PC-3 (cell line): ENCODE measurements around the gene PGAM2. TPM values are rescaled to one million over a fixed set of nuclear protein-coding genes. Genes with fewer than 3 reads are reported as not detected.

ENCODE experiments used
- ATAC-seq: fragments of 200-7000 bp; cut with Tn5 transposase; 2 replicates; pipeline ENCODE4 v1.9.1; 2020; ENCODE audit warnings: mild to moderate bottlenecking, moderate library complexity
- BruUV-seq: library from RNA; stranded (reverse); fragments of 400-500 nt; replicated peaks from 2 replicates; lab custom pipeline; 2021; lab: Mats Ljungman, UMichigan
- CTCF ChIA-PET: fragments of 300-600 bp; sonication (Branson Sonifier 250); formaldehyde crosslinking; loops from one replicate; lab custom pipeline; 2022; ENCODE audit warnings: antibody characterized with exemption; lab: Charles Lee
- POLR2A ChIA-PET: fragments of 300-600 bp; sonication (Branson Sonifier 250); formaldehyde crosslinking; loops from one replicate; lab custom pipeline; 2022; ENCODE audit warnings: antibody characterized with exemption; ENCODE audit not compliant: unreplicated experiment; lab: Charles Lee
- DNase-seq: peaks from one replicate; pipeline ENCODE4 v3.0.0-alpha.2; 2015
- H2AFZ ChIP-seq: fragments of 300-600 bp; sonication (generic); 2 replicates; pipeline ENCODE4 v1.6.0; 2016; ENCODE audit warnings: antibody characterized with exemption, low read length
- H3F3A ChIP-seq: fragments of 300-600 bp; sonication (generic); one replicate; pipeline ENCODE4 v1.6.0; 2017; ENCODE audit warnings: antibody characterized with exemption, low read length, control low read depth, mild to moderate bottlenecking; ENCODE audit not compliant: unreplicated experiment
- H3K27ac ChIP-seq: fragments of 300-600 bp; sonication (generic); 2 replicates; pipeline ENCODE4 v1.5.1; 2016; ENCODE audit warnings: mild to moderate bottlenecking, low read length
- H3K27me3 ChIP-seq: fragments of 300-600 bp; sonication (generic); 2 replicates; pipeline ENCODE4 v1.6.1; 2016; ENCODE audit warnings: low read length, mixed read lengths
- H3K36me3 ChIP-seq: fragments of 300-600 bp; sonication (generic); 2 replicates; pipeline ENCODE4 v1.6.1; 2016; ENCODE audit warnings: low read depth, mixed run types, low read length, mixed read lengths
- H3K4me1 ChIP-seq: fragments of 300-600 bp; sonication (generic); 2 replicates; pipeline ENCODE4 v1.5.1; 2016; ENCODE audit warnings: low read length; ENCODE audit not compliant: insufficient read depth
- H3K4me2 ChIP-seq: fragments of 300-600 bp; sonication (generic); 2 replicates; pipeline ENCODE4 v1.6.0; 2016; ENCODE audit warnings: low read length
- H3K4me3 ChIP-seq: fragments of 300-600 bp; sonication (generic); 2 replicates; pipeline ENCODE4 v1.5.1; 2016; ENCODE audit warnings: mild to moderate bottlenecking, low read length, mixed read lengths
- H3K79me2 ChIP-seq: fragments of 300-600 bp; sonication (generic); 2 replicates; pipeline ENCODE4 v1.6.1; 2017; ENCODE audit warnings: low read length, mixed read lengths
- H3K9ac ChIP-seq: fragments of 300-600 bp; sonication (generic); 2 replicates; pipeline ENCODE4 v1.6.0; 2016; ENCODE audit warnings: mild to moderate bottlenecking, low read length
- H3K9me2 ChIP-seq: fragments of 300-600 bp; sonication (generic); replicated peaks from 2 replicates; pipeline ENCODE4 v1.6.1; 2016; ENCODE audit warnings: mixed run types, low read length, mixed read lengths
- H3K9me3 ChIP-seq: fragments of 300-600 bp; sonication (generic); 2 replicates; pipeline ENCODE4 v1.6.1; 2016; ENCODE audit warnings: low read length, mixed read lengths
- H4K20me1 ChIP-seq: fragments of 300-600 bp; sonication (generic); 2 replicates; pipeline ENCODE4 v1.6.1; 2016; ENCODE audit warnings: low read length, mixed read lengths
- EZH2 ChIP-seq: fragments of 300-600 bp; sonication (generic); IDR thresholded peaks from one replicate; pipeline ENCODE4 v1.6.1; 2017; ENCODE audit warnings: antibody characterized with exemption, mild to moderate bottlenecking, low read length; ENCODE audit not compliant: unreplicated experiment
- EZH2phosphoT487 ChIP-seq: fragments of 300-600 bp; sonication (generic); IDR thresholded peaks from 2 replicates; pipeline ENCODE4 v1.6.1; 2018; ENCODE audit warnings: mild to moderate bottlenecking, antibody characterized with exemption, low read length, borderline replicate concordance
- intact Hi-C: fragments of 100-400 bp; cut with micrococcal nuclease; formaldehyde crosslinking; loops from 2 replicates; pipeline ENCODE4 v1.9.0; 2023
- total RNA-seq: library from RNA; depleted of rRNA; stranded (reverse); fragments of >200 nt; gene quantifications from 2 replicates; pipeline ENCODE4 v1.2.3, GENCODE V29; 2014
- TF ChIP-seq, protein P1 (sequence below): fragments of 300-600 bp; sonication (generic); conservative IDR thresholded peaks from 2 replicates; pipeline ENCODE4 v1.5.1; 2017; ENCODE audit warnings: antibody characterized with exemption, low read depth, mild to moderate bottlenecking, low read length

Gene PGAM2
- total RNA-seq, 1 experiment from 2014 or later = 0.95 TPM

DNA sequence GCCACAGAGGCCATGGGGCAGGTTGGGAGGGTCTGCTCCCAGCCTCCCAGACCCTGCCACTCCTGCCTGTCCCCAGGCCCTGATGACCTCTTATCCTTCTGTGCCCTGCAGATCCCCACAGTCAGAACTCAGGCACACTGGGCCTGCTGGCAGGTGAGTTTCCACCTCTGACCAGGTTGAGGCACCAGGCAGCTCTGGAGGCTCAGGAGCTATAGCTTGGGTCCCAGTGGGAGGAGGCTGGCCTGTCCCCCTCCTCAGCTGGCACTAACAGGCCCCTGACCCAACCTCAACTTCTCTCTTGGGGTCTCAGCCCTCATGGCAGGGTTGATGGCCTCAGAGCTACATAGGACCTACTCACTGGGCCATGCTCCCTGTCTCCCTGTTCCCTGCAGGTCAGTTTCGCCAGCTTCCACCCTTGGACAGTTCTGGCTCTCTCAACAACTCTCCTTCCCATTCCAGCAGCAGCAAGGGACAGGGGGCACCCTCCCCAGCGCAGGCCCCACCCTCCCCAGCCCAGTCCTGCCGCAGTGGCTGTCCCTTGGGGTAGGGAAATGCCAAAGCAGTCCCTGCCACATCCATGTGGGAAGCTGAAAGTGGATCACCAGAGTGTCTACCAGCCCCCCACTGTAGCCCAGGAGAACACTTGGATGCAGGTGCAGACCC is 36.1 kb upstream of the PGAM2 start:
- Histone ChIP-seq H3K9me3 (no peaks in the 10 kb centered on the region), H4K20me1 (no peaks in the 10 kb centered on the region), H3K4me1 (no peaks in the 10 kb centered on the region), H3K79me2 (no peaks in the 10 kb centered on the region), H3K4me3 (no peak overlapping the region), H3K27me3 (no peaks in the 10 kb centered on the region), H2AFZ (no peak overlapping the region), H3K9me2 (no peaks in the 10 kb centered on the region), H3K36me3 (no peaks in the 10 kb centered on the region), H3K27ac (no peak overlapping the region), H3F3A (no peaks in the 10 kb centered on the region), H3K9ac (no peak overlapping the region), H3K4me2 (no peak overlapping the region)
- TF ChIP-seq EZH2 (no peak), EZH2phosphoT487 (no peak)
- TF ChIP-seq, protein P1, sequence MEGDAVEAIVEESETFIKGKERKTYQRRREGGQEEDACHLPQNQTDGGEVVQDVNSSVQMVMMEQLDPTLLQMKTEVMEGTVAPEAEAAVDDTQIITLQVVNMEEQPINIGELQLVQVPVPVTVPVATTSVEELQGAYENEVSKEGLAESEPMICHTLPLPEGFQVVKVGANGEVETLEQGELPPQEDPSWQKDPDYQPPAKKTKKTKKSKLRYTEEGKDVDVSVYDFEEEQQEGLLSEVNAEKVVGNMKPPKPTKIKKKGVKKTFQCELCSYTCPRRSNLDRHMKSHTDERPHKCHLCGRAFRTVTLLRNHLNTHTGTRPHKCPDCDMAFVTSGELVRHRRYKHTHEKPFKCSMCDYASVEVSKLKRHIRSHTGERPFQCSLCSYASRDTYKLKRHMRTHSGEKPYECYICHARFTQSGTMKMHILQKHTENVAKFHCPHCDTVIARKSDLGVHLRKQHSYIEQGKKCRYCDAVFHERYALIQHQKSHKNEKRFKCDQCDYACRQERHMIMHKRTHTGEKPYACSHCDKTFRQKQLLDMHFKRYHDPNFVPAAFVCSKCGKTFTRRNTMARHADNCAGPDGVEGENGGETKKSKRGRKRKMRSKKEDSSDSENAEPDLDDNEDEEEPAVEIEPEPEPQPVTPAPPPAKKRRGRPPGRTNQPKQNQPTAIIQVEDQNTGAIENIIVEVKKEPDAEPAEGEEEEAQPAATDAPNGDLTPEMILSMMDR = no peak
- ATAC-seq (no peak), DNase-seq (no peak)
- CTCF ChIA-PET = no interaction called here
- POLR2A ChIA-PET = no interaction called here
- BruUV-seq = no TSS peak
- intact Hi-C loops = no loop called here

DNA sequence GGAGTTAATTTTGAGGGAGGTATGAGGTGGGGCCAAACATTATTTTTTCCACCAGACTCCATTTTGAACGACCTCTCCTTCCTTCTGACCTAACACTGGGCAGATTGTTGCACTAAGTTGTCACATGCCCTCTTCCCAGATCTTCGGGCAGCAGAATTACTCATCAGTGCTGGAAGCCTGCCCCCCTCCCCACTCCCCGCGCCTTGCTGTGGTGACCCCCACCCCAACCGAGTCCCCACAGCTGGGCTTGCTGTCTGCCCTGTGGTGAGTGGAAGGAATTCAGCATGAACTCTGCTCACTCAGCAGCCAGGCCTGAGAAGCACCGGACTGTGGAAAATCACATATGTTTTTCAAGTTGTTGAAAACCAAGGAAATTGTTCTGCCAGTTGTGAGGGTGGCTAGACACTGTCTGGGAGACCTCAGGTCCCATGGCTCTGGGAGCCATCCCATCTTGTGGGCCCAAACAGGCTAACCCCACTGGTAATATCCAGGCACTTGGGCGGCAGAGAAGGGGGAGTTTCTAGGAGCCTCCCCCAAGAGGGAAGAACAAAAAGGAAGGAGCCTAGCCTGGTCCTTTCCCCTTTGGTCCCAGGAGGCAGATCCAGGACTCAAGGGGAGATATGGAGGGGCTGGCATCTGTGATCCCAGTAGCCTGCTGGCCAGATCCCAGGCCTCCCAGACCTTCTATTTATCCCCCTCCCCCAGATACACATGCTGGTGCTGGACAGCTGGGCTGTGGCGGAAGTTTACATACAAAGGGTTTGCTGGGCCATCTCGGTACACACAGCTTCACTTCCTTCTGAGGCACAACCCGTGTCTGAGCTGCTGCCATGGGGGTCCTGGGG is 35.3 kb upstream of the PGAM2 start:
- DNase-seq (no peak), ATAC-seq (no peak)
- no peak overlapping the region for H3K4me2 ChIP-seq
- H3K9ac ChIP-seq = no peak overlapping the region
- H3K4me3 ChIP-seq = no peak overlapping the region
- TF ChIP-seq, protein P1 = no peak
- no peak for TF ChIP-seq EZH2phosphoT487
- TF ChIP-seq EZH2 = no peak
- no peaks in the 10 kb centered on the region for H3K79me2 ChIP-seq
- H4K20me1 ChIP-seq = no peaks in the 10 kb centered on the region
- no peaks in the 10 kb centered on the region for H3K9me3 ChIP-seq
- POLR2A ChIA-PET = no interaction called here
- H3K27ac ChIP-seq = no peak overlapping the region
- no TSS peak for BruUV-seq
- intact Hi-C loops = no loop called here
- no peaks in the 10 kb centered on the region for H3K4me1 ChIP-seq
- H2AFZ ChIP-seq = no peak overlapping the region
- no peaks in the 10 kb centered on the region for H3K36me3 ChIP-seq
- CTCF ChIA-PET = no interaction called here
- H3F3A ChIP-seq = no peaks in the 10 kb centered on the region
- H3K27me3 ChIP-seq = no peaks in the 10 kb centered on the region
- H3K9me2 ChIP-seq = no peaks in the 10 kb centered on the region

DNA sequence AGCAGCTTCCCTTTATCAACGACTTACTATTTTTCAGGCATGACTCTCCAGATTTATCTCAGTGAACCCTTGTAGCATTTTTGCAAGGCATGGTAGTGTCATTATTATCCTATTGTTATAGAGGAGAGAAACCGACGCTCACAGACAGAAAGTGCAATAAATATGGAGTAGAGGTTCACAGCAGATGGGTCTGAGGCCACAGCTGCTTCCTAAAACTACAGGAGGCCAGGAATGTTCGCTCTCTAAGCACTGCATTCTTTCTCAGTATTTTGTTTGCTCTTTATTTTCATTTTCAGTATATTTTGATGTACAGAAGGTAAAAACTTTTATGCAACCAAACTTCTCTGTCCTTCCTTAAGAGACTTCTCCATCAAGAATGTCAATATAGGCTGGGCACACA is 34.3 kb upstream of the PGAM2 start:
- POLR2A ChIA-PET = no interaction called here
- Histone ChIP-seq H4K20me1 (no peaks in the 10 kb centered on the region), H3K9me2 (no peaks in the 10 kb centered on the region), H3K36me3 (no peaks in the 10 kb centered on the region), H3K4me3 (no peak overlapping the region), H3K9me3 (no peaks in the 10 kb centered on the region), H2AFZ (no peak overlapping the region), H3K4me1 (no peaks in the 10 kb centered on the region), H3K27me3 (no peaks in the 10 kb centered on the region), H3K4me2 (no peak overlapping the region), H3K27ac (no peak overlapping the region), H3K79me2 (no peaks in the 10 kb centered on the region), H3F3A (no peaks in the 10 kb centered on the region), H3K9ac (no peak overlapping the region)
- intact Hi-C loops = no loop called here
- BruUV-seq = no TSS peak
- ATAC-seq = no peak
- CTCF ChIA-PET = no interaction called here
- DNase-seq = no peak
- no peak for TF ChIP-seq EZH2phosphoT487
- TF ChIP-seq, protein P1 = no peak
- no peak for TF ChIP-seq EZH2
